HCT116 (cell line): ENCODE data around the gene KDM3B. TPM values are rescaled to one million over a fixed set of nuclear protein-coding genes. Genes with fewer than 3 reads are reported as not detected.

Experiments used
- ATAC-seq: fragments of 200-7000 bp; cut with Tn5 transposase; 2 replicates; pipeline ENCODE4 v1.9.1; 2020; ENCODE audit warnings: mild to moderate bottlenecking, moderate library complexity
- BruUV-seq: library from RNA; stranded (reverse); fragments of 400-500 nt; replicated peaks from 2 replicates; lab custom pipeline; 2021; lab: Mats Ljungman, UMichigan
- CTCF ChIA-PET: fragments of 300-600 bp; sonication (Branson Sonifier 250); formaldehyde crosslinking; loops from one replicate; lab custom pipeline; 2021; ENCODE audit warnings: antibody characterized with exemption; lab: Charles Lee
- POLR2A ChIA-PET: fragments of 300-600, 350-600 bp; sonication (Branson Sonifier 250); formaldehyde crosslinking; loops from one replicate; lab custom pipeline; 2021; ENCODE audit warnings: antibody characterized with exemption; lab: Charles Lee
- RAD21 ChIA-PET, 2 experiments: fragments of 300-600 bp; sonication (Branson Sonifier 250); formaldehyde crosslinking; loops; one replicate each; lab custom pipeline; 2023; ENCODE audit warnings: low total read pairs in 2 of 2; ENCODE audit not compliant: uncharacterized antibody in 2 of 2, unreplicated experiment in 2 of 2, low non-redundant PET in 1 of 2; lab: Charles Lee
- DNase-seq: peaks from one replicate; pipeline ENCODE4 v3.0.0-alpha.2; 2010; ENCODE audit warnings: low read depth, low spot score
- H2AFZ ChIP-seq: fragments of 200-600 bp; shearing (Covaris generic), sonication (generic); 2 replicates; pipeline ENCODE4 v1.6.1; 2017; ENCODE audit warnings: low read depth, mixed run types, mixed read lengths, antibody characterized with exemption, low read length; ENCODE audit not compliant: poor library complexity, severe bottlenecking
- H3K27ac ChIP-seq: 2 replicates; pipeline ENCODE4 v1.5.1; 2012; ENCODE audit warnings: low read depth, low read length
- H3K27me3 ChIP-seq: fragments of 200-600 bp; sonication (generic); 2 replicates; pipeline ENCODE4 v1.6.1; 2016; ENCODE audit warnings: mixed run types, low read length, mixed read lengths; ENCODE audit not compliant: insufficient read depth
- H3K36me3 ChIP-seq, 2 experiments: fragments of 200-500 bp in 1 of 2; fragments of 200-600 bp in 1 of 2; sonication (Bioruptor generic) in 1 of 2; sonication (generic) in 1 of 2; 2 replicates each; pipeline versions ENCODE4 v1.5.1 to v1.6.1; 2014 to 2016; ENCODE audit warnings: low read length in 2 of 2, inconsistent platforms in 1 of 2, mixed read lengths in 1 of 2, mixed run types in 1 of 2; ENCODE audit not compliant: insufficient read depth in 2 of 2, control insufficient read depth in 1 of 2
- H3K4me1 ChIP-seq, 2 experiments: fragments of 200-600 bp in 1 of 2; sonication (generic) in 1 of 2; 2 replicates each; pipeline versions ENCODE4 v1.5.1 to v1.6.1; 2012 to 2017; ENCODE audit warnings: low read length in 2 of 2, inconsistent platforms in 1 of 2, mild to moderate bottlenecking in 1 of 2, mixed read lengths in 1 of 2, mixed run types in 1 of 2, moderate library complexity in 1 of 2; ENCODE audit not compliant: insufficient read depth in 2 of 2, control insufficient read depth in 1 of 2
- H3K4me2 ChIP-seq: fragments of 200-600 bp; sonication (generic); 2 replicates; pipeline ENCODE4 v1.6.1; 2017; ENCODE audit warnings: mixed run types, low read length, mixed read lengths
- H3K4me3 ChIP-seq, 2 experiments: fragments of 200-600 bp in 1 of 2; sonication (generic) in 1 of 2; replicated peaks in 1 of 2; 2 replicates each; pipeline ENCODE4 v1.5.1; 2011 to 2016; ENCODE audit warnings: low read length in 2 of 2, control low read depth in 1 of 2, low read depth in 1 of 2, mild to moderate bottlenecking in 1 of 2, mixed read lengths in 1 of 2, mixed run types in 1 of 2
- H3K79me2 ChIP-seq: fragments of 200-600 bp; sonication (generic); 2 replicates; pipeline ENCODE4 v1.6.1; 2017; ENCODE audit warnings: mild to moderate bottlenecking, mixed run types, low read length, moderate library complexity, mixed read lengths; ENCODE audit not compliant: insufficient read depth
- H3K9ac ChIP-seq: fragments of 200-600 bp; sonication (generic); 2 replicates; pipeline ENCODE4 v1.6.1; 2016; ENCODE audit warnings: low read length, mixed read lengths
- H3K9me2 ChIP-seq: fragments of 200-600 bp; sonication (generic), shearing (Covaris generic); 2 replicates; pipeline ENCODE4 v1.6.1; 2017; ENCODE audit warnings: mixed run types, mild to moderate bottlenecking, moderate library complexity; ENCODE audit not compliant: insufficient read depth
- H3K9me3 ChIP-seq, 2 experiments: fragments of 200-500 bp in 1 of 2; fragments of 200-600 bp in 1 of 2; sonication (Bioruptor generic) in 1 of 2; sonication (generic) in 1 of 2; 2 replicates each; pipeline ENCODE4 v1.6.1; 2014 to 2017; ENCODE audit warnings: low read length in 2 of 2, mixed read lengths in 2 of 2, inconsistent platforms in 1 of 2, low read depth in 1 of 2, mild to moderate bottlenecking in 1 of 2, mixed run types in 1 of 2, moderate library complexity in 1 of 2; ENCODE audit not compliant: control insufficient read depth in 1 of 2, insufficient read depth in 1 of 2
- H4K20me1 ChIP-seq: fragments of 200-600 bp; sonication (generic), shearing (Covaris generic); 2 replicates; pipeline ENCODE4 v1.6.1; 2017; ENCODE audit warnings: mixed run types, mild to moderate bottlenecking, moderate library complexity; ENCODE audit not compliant: insufficient read depth
- ATF3 ChIP-seq: IDR thresholded peaks from 2 replicates; pipeline ENCODE4 v1.6.1; 2012
- CBX3 ChIP-seq: IDR thresholded peaks from 2 replicates; pipeline ENCODE4 v1.6.1; 2012; ENCODE audit warnings: low read depth
- FOSL1 ChIP-seq: IDR thresholded peaks from 2 replicates; pipeline ENCODE4 v1.6.1; 2012; ENCODE audit warnings: low read depth
- POLR2AphosphoS5 ChIP-seq: IDR thresholded peaks from 2 replicates; pipeline ENCODE4 v1.6.1; 2011; ENCODE audit warnings: mild to moderate bottlenecking, low read depth, low read length, moderate library complexity
- RAD21 ChIP-seq: IDR thresholded peaks from 2 replicates; pipeline ENCODE4 v1.6.1; 2012; ENCODE audit warnings: low read depth, mild to moderate bottlenecking
- SP1 ChIP-seq: IDR thresholded peaks from 2 replicates; pipeline ENCODE4 v1.6.1; 2012; ENCODE audit warnings: low read depth
- SRF ChIP-seq: IDR thresholded peaks from 2 replicates; pipeline ENCODE4 v1.6.1; 2012; ENCODE audit warnings: low read depth
- ZNF274 ChIP-seq: fragments of 200-500 bp; sonication (Bioruptor generic); IDR thresholded peaks from 2 replicates; pipeline ENCODE4 v1.6.1; 2014; ENCODE audit warnings: mild to moderate bottlenecking, low read depth, low read length, inconsistent platforms
- intact Hi-C: fragments of 100-400 bp; cut with micrococcal nuclease; formaldehyde crosslinking; loops from 2 replicates; pipeline ENCODE4 v1.10.0; 2022
- total RNA-seq: library from RNA; stranded (reverse); gene quantifications from one replicate; pipeline ENCODE4 v1.2.1, GENCODE V29; 2021; ENCODE audit not compliant: unreplicated experiment
- TF ChIP-seq, protein P1 (sequence below): IDR thresholded peaks from 2 replicates; pipeline ENCODE4 v1.6.1; 2012

Gene KDM3B
- total RNA-seq, 1 experiment from 2014 or later = 65.1 TPM

DNA sequence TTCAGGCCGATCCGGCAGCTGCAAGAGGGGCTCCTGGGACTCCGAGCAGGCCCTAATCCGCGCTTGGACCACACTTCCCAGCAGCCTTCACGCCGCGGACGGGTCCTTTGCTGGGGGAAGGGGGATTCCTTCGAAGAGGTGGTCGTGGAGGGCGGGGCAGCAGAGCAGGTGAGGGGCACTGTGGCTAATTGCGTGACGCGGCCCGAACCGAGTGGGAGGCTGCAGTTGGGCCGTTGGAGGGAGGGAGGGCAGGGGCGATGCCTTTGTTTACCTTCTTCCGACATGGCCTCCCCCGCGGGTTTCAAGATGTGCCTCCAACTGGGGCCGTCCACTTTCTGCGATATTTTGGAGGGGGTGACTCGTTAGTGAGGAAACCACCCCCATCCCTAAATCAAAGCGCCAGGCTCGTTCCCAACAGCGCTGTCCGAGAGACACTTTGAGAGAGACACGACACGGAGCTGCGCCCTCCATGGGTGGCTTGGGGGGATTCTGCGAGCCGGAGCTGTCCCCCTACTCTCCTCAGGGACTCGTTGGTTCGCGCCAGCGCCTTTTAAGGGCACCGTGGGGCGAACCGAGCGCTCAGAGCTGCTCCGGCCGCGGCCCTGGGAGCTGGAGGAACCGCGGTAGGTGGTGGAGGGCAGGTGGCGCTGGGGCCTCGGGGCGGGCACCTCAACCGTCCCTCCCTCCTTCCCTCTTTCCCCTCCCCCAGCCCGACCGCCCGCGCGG is 14.6 kb upstream of the KDM3B start, which contains the start of gene FAM53C (continued):
- TF ChIP-seq POLR2AphosphoS5 = peak; percentile 100
- no peak for TF ChIP-seq ZNF274
- no peak for TF ChIP-seq SRF
- no peak for TF ChIP-seq CBX3

DNA sequence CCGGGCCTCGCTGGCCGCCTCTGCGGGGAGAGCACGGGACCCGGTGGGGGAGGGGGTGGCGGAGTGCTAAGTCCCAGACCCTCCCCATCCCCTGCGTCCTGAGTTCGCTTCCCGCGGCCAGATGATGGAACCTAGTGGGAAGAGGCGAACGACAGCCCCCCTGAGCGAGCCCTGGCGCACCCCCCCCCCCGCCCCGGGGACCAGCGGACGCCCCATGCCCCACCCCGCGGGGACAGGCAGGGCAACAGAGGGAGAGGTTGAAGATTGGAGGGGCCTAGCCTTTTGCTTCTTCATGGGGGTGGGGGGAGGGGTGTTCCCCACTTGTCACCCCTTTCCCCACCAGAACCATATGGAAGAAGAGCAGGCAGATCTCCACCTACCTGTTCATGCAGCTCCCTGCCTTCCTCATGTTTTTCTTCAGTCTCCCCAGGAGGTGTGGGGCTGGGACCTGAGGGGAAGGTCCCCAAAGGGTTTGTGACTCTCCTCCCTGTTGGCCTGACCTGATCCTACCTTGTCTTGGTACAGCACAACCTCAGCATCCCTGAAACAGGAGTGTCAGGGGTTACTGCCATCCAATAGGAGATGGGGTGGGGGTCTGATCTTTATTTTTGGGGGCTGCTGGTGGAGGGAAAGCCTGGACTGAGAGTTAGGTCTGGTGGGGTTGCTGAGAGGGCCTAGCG is 13.9 kb upstream of the KDM3B start:
- no peak for TF ChIP-seq SP1
- TF ChIP-seq RAD21 = no peak
- TF ChIP-seq, protein P1, sequence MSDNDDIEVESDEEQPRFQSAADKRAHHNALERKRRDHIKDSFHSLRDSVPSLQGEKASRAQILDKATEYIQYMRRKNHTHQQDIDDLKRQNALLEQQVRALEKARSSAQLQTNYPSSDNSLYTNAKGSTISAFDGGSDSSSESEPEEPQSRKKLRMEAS = no peak
- no peak for TF ChIP-seq FOSL1
- no peak for TF ChIP-seq ZNF274
- TF ChIP-seq ATF3 = no peak
- H2AFZ ChIP-seq = no peak overlapping the region
- peak overlapping the region; percentile 88 for H3K4me2 ChIP-seq
- DNase-seq (no peak), ATAC-seq (0 out of 2 replicates have a peak, but pooled peaks have one; percentile 2)
- peak overlapping the region; percentile 67 to 74 for H3K4me3 ChIP-seq
- H3K4me1 ChIP-seq = peaks cover 0 to 28% of the 10 kb centered on the region in 2 experiments; a peak in 2 of 4 replicates
- no peaks in the 10 kb centered on the region for H4K20me1 ChIP-seq
- RAD21 ChIA-PET = no interaction called here
- H3K9ac ChIP-seq = peak overlapping the region; percentile 80
- POLR2A ChIA-PET = interaction anchor here (1.0 to 6.5 kb wide), 7 partner anchors 9 to 205 kb away, joined by 3 to 59 read pairs (median 5); partner anchors contain the start of genes ETF1, KDM3B and KIF20A
- no peaks in the 10 kb centered on the region for H3K9me3 ChIP-seq
- H3K27ac ChIP-seq = peak overlapping the region; percentile 85
- no TSS peak for BruUV-seq
- intact Hi-C loops = no loop called here
- CTCF ChIA-PET = interaction anchor here (1.0 to 5.1 kb wide), 3 partner anchors 14 to 15 kb away, joined by 6 to 40 read pairs (median 10); partner anchors contain the start of gene KDM3B
- no peaks in the 10 kb centered on the region for H3K9me2 ChIP-seq
- no peaks in the 10 kb centered on the region for H3K27me3 ChIP-seq
- peaks cover 37% of the 10 kb centered on the region for H3K79me2 ChIP-seq
- H3K36me3 ChIP-seq = peaks cover 12 to 15% of the 10 kb centered on the region in 2 experiments
